Stimulated activated CD4-positive, alpha-beta T cell treated with anti-CD3 and anti-CD28 coated beads, Interleukin-4, amount 100 ng/mL, for 24 hours (primary cell): Measurements from ENCODE around the gene KLHL5.
"Not testable (repeated sequence)": the region's sequence is repeated elsewhere in the genome, so short reads cannot be mapped to it uniquely, and the experiment has no call there.

Experiments
- DNase-seq: peaks from one replicate; pipeline ENCODE4 v3.0.0-alpha.2; 2020

Gene KLHL5

GRCh38 chr4:39062094-39062769 is at the start of gene KLHL5:
KLHL5 (plus strand) TSS chr4:39062232; CDS start chr4:39062653, 421 bp downstream.
- DNase-seq: no peak

- no peak for DNase-seq
Measured at GRCh38 chr4:39014028-39014427, 48.0 kb upstream of the KLHL5 start.

DNA sequence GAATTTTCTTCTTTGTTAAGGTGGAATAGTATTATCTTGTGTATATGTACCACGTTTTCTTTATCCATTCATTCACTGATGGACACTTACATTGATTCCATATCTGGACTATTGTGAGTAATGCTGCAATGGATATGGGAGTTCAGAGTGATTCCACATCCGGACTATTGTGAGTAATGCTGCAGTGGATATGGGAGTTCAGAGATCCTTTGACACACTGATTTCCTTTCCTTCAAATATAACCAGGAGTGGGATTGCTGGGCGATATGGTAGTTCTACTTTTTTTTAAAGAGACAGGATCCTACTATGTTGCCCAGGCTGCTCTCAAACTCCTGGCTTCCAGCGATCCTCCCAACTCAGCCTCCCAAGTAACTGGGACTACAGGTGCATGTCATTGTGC is 41.9 kb upstream of the KLHL5 start:
- DNase-seq: no peak

GRCh38 chr4:39021631-39022030 is 40.4 kb upstream of the KLHL5 start:
- DNase-seq: no peak

DNA sequence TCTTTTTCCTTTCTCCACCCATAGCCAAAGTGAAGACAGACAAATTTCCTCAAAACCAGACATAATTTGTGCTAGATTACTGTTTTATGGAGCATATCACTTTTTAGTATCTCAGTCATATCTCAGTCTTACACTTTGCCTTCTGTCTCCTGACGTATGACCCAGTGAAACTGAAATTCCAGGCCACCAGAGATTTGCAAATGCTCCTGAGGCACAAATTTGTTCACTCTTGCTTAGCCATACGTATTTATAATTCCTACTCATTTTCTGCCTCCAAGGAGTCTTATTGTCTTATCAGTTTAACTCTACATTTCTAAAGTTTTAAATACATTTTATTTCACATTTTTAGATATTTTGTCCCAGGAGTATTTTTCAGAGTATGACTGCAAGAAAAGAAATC is 39.8 kb upstream of the KLHL5 start:
- DNase-seq: no peak

DNA sequence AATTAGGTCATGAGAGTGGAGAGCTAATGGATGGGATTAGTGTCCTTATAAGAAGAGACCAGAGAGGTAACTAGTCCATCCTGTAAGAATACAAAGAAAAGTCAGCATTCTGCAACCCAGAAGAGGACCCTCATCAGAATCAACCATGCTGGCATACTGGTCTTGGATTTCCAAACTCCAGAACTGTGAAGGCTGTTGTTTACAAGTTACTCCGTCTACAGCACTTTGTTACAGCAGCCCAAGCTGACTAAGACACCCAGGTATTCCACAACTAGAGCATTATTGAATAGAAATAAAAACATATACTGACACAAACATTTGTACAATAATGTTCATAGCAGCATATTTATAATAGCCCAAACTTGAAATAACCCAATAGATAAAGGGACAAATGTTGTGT is 39.0 kb upstream of the KLHL5 start:
- no peak for DNase-seq

DNA sequence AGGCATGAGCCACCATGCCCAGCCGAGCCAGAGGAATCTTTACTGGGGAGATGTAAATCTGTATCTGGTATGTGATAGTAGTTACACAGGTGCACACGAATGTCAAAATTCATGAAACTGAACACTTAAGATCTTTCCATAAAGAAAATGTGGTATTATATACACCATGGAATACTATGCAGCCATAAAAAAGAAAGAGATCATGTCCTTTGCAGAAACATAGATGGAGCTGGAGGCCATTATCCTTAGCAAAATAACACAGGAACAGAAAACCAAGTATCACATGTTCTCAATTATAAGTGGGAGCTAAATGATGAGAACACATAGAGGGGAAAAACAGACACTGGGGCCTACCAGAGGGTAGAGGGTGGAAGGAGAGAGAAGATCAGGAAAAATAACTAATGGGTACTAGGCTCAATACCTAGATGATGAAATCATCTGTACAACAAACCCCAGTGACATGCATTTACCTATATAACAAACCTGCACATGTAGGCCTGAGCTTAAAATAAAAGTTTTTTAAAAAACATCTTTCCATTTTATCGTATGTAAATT is 37.6 kb upstream of the KLHL5 start:
- no peak for DNase-seq

DNA sequence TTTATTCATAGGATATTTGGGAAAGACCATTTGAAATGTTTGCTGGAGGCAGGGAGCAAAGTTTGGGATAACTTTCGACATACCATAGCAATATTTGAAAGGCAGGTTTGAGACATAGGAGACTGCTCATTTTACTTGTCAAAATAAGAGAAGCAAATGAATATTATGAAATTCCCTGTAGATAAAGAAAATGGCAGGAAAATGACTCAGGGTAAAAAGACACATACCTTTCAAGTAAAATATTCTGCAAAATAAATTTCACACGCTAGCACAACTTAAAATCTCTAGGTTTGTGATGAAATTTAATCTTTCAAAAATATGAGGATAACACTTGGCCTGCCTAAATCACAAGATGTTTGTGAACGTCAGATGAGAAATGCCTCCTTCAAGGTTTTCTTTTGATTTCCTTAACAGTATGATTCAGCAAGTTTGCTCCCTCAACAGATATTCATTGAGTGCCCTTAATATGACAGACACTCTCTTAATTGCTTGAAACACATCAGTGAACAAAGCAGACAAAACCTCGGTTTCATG is 36.4 kb upstream of the KLHL5 start:
- DNase-seq: no peak

DNA sequence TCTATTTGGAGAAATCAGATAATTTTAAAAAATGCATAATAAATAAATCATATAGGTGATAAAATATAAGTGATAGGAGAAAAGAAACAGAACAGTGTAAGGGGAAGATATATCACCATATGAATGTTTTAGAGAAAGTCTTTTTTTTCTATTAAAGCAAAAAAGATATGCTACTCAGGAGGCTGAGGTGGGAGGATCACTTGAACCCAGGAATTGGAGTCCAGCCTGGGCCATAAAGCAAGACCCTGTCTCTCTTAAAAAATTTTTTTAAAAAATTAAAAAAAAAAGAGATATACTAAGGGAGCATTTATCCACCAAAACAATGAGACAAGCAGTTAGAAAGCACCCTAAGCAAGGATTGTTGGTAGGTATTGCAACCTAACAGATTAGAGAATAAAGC is 35.9 kb upstream of the KLHL5 start:
- no peak for DNase-seq

GRCh38 chr4:39029752-39030694 is 32.0 kb upstream of the KLHL5 start:
- DNase-seq: no peak

- no peak for DNase-seq
Measured at GRCh38 chr4:39030725-39031124, 31.3 kb upstream of the KLHL5 start.

DNA sequence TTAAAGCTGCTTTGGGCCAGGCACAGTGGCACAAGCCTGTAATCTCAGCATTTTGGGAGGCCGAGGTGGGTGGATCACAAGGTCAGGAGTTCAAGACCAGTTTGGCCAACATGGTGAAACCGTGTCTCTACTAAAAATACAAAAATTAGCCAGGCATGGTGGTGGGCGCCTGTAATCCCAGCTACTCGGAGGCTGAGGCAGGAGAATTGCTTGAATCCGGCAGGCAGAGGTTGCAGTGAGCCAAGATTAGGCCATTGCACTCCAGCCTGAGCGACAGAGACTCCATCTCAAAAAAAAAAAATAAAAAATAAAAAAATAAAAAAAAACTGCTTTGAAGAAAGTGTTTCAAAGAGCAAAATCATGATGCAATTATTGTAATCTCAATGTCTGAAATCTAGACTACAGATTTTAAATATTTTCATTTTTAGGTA is 30.4 kb upstream of the KLHL5 start:
- not testable (repeated sequence) for DNase-seq

DNA sequence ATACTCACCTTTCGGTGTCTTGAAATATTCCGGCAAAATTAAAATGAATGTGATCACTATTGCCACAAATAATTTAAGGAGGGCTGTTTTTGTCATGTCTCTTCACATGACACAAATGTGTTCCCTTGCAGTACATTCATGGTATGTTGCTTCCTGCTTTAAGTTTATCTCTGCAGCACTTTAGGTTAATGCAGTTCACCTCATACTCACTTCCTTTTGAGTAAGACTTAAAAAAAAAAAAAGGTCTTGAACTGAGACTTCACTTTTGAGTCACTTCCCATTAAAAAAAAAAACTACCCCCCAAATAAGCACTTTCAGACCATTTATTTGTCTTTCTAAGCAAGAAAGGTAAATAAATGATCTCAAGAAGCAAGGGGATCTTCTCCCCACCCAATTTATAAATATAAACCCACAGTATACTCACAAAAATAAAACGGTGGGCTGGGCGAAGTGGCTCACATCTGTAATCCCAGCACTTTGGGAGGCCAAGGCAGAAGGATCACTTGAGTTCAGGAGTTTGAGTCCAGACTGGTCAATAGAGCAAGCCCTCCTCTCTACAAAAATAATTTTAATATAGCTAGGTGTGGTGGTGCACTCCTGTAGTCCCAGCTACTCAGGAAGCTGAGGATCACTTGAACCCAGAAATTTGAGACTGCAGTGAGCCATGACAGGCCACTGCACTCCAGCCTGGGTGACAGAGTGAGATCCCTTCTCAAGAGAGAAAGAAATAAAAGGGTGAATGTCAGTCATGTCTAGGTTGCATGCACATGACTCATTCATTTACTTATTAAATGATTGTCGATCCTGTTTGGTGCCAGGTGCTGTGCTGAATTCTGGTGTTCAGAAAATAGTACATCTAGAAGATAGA is 29.6 kb upstream of the KLHL5 start, which contains the start of gene TMEM156:
TMEM156 (minus strand) TSS at position 192 of the 868 bp plus-strand sequence; CDS start at position 96, 96 bp downstream.
- DNase-seq: peak; percentile 51

DNA sequence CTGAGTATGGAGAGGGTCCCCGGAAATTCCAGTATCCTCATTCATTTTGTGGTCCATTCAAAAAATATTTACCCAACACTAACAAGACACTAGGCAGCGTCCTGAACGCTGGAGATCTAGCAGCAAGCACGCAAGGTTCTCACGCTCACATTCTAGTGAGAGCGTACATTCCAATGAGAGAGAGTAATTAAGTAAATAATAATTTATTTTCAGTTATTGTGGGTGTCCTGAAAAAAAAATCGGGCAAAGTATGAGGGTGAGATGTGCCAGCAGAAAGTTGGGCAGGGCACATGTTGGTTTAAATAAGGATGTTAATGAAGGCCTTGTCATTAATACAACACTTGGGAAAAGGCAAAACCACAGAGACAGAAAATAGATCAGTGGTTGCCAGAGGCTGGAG is 25.9 kb upstream of the KLHL5 start:
- no peak for DNase-seq

- DNase-seq: no peak
Measured at GRCh38 chr4:39037491-39037825, 24.6 kb upstream of the KLHL5 start.

DNA sequence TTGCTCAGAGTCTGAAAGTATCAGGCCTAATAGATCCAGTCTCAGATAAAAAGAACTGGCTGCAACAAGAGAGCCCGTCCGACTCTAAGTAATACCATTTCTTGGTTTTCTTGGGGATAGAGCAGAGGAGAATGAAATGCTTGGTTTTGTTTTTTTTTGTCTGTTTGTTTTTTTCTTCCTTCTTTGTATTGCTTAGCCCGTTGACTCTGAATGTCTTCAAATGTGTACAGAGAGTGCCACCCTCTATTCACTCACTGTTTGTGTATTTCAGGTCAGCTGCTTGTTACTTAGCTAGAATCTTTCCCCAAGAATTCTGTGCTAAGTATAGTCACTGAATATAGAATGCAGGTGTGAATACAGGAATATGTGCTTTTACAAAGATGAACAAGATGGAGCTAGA is 24.1 kb upstream of the KLHL5 start:
- no peak for DNase-seq

DNA sequence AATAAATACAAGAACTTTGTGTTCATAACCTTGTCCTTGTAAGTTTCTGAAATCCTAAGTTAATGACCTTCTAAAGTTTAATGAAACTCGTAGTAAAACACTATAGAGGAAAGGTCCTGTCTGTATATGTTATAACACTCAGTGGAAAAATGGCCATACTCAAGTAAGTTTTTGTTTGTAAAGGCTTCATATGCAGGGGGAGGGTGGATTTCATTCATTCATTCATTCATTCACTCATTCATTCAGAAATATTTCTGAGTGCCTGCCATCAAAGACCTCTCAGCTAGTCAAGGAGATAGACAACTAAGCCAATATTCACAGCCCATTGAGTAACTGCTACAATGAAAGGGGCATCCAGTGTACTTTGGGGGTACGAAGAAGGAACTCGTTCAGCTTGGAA is 22.9 kb upstream of the KLHL5 start:
- DNase-seq: no peak

DNA sequence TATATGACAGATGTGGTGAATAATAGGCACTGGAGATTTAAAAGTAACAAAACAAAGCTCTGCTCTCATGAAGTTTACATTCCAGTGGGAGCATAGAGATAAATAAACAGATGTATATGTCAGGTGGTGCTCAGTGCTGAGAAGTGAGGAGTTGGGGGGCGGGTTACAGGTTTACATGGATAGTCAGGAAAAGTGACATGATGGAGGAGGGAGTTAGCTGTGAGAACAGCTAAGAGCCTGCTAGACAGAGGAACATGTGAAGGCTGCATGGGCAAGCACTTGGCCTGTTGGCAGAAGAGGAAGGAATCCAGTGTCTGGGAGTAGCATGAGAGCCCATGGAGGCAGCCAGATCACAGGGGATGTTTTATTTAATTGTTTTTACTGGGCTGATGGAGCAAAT is 19.7 kb upstream of the KLHL5 start:
- DNase-seq: no peak

GRCh38 chr4:39043058-39043860 is 18.8 kb upstream of the KLHL5 start:
- DNase-seq: no peak

- DNase-seq: peak; percentile 36
Measured at GRCh38 chr4:39043861-39044363, 18.1 kb upstream of the KLHL5 start.

DNA sequence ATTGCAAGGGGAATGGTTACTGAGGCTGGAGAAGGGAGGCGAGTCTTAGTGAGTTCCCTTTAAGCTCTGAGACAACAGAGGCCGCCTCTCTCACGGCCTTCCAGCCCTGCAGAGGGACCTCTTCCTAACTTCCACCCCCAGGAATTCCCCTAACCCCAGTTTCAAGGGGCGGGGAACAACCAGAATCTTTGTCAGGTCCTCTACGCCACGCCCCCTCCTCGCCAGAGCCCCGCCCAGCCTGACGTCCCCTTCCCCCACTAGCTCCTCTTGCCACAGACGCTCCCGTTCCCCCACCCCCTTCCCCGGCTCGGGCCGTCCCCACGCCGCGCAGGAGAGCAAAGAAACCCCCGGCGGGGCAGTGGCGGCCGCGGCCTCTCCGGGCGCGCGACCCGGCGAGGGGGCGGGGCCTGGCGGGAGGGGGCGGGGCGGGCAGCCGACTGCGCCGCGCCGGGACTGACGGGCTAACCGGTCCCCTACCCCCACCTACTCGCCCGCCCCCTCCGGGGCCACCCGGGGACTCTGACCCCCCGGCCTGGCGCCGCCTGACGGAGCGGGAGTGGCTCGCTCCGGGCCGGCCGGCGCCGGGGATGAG is 17.6 kb upstream of the KLHL5 start:
- DNase-seq: peak; percentile 96
